Uterus (tissue), 2 donors: ENCODE measurements around the gene GSS.

Source experiments
- CTCF ChIP-seq, 4 experiments: fragments of 200-600 bp in 2 of 4; fragments of 450-650 bp in 2 of 4; sonication (generic) in 2 of 4; IDR thresholded peaks; one replicate each; pipeline ENCODE4 v1.5.1; 2016 to 2019; ENCODE audit warnings: antibody characterized with exemption in 4 of 4, mild to moderate bottlenecking in 2 of 4, moderate library complexity in 1 of 4
- POLR2A ChIP-seq, 2 donors: fragments of 450-650 bp; IDR thresholded peaks; one replicate each; pipeline ENCODE4 v1.6.1; 2016; ENCODE audit warnings: antibody characterized with exemption in 2 of 2, mild to moderate bottlenecking in 1 of 2, moderate library complexity in 1 of 2

GRCh38 chr20:34895465-34895864 is 60.1 kb downstream of the GSS start:
- TF ChIP-seq CTCF (IDR thresholded peaks at IDR 0.05) (no peak), POLR2A (IDR thresholded peaks at IDR 0.05) (no peak)
